SH-SY5Y (cell line): ENCODE results near the gene MTERF2.

Experiments
- GATA2 ChIP-seq: IDR thresholded peaks from 2 replicates; pipeline ENCODE4 v1.6.1; 2011; ENCODE audit warnings: mild to moderate bottlenecking, low read depth, low read length
- GATA3 ChIP-seq: IDR thresholded peaks from 2 replicates; pipeline ENCODE4 v1.6.1; 2011; ENCODE audit warnings: low read depth, mild to moderate bottlenecking, low read length, moderate library complexity

- TF ChIP-seq GATA2, result no peak
- TF ChIP-seq GATA3, result no peak
These were observed 45.3 kb upstream of the MTERF2 start for GRCh38 chr12:107032266-107032665.
